ENCODE data around the gene MAGEF1. TPM values are rescaled to one million over a fixed set of nuclear protein-coding genes. Genes with fewer than 3 reads are reported as not detected.

MAGEF1 gene
- total and polyA plus RNA-seq, 2 of the 13 experiments (the other 11 are each of a cell fraction or from before 2014, with no cell fraction given): 26.0 to 62.4 TPM

DNA sequence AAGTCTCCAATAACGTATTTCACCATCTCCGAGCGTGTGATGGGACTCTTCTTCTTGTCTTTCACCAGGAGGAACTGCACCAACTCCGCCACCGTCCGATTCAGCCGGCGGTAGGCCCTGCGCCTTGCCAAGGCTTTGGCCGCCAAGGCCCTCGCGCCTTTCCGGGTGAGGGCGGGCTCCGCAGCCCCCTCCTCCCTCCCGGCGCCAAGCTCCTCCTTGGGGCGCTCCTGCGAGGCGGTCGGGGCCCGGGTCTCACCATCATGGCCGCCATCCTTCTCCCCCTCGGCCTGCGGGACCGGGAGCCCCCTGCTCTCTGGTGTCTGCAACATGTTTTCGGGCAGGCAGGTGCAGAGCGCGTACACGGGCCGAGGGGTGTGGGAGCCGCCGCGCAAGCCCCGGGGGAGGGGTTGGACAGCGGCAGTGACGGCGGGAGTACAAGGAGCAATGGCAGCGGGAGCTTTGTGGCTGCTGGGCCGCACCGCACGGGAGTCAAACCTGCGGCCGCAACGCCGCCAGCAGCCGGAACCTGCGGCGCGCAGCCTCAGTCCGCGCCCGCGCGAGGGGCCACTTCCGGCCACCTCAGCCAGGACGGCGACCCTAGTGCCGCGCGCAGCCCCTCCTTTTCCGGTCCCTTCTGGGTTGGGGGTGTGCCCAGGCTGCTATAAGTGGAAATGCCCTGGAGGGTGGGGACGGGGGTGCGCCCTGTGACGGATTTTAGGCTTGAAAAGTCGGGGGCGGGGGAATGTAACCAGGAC lies at the start of gene MAGEF1 (continued):
- TF ChIP-seq PAWR (CRISPR knock-in tag; IDR thresholded peaks at IDR 0.05; ENCODE audit: borderline replicate concordance) (no peak), GTF2F1 (IDR thresholded peaks at IDR 0.05; ENCODE audit: low read length) (no peak), FOXA3 (CRISPR knock-in tag; IDR thresholded peaks at IDR 0.05) (peak; percentile 16; the same call in 1 of the 2 replicates), ELF1 (CRISPR knock-in tag; IDR thresholded peaks at IDR 0.05) (peak; percentile 51), ZNF230 (CRISPR knock-in tag; IDR thresholded peaks at IDR 0.05) (peak; percentile 76; the same call in 1 of the 2 replicates), SRF (IDR thresholded peaks at IDR 0.05; ENCODE audit: low read depth, low read length) (no peak; the same call in 1 of the 2 replicates), ZNF879 (CRISPR knock-in tag; IDR thresholded peaks at IDR 0.05) (no peak), ZNF124 (CRISPR knock-in tag; IDR thresholded peaks at IDR 0.05) (no peak), ARNTL (CRISPR knock-in tag; IDR thresholded peaks at IDR 0.05) (0 out of 2 replicates have a peak, but pooled peaks have one; percentile 36), ZNF431 (CRISPR knock-in tag; IDR thresholded peaks at IDR 0.05; ENCODE audit: borderline replicate concordance, low read depth) (peak; percentile 91; the same call in 1 of the 2 replicates), ZFP82 (CRISPR knock-in tag; IDR thresholded peaks at IDR 0.05; ENCODE audit: borderline replicate concordance) (no peak), CCDC6 (CRISPR knock-in tag; IDR thresholded peaks at IDR 0.05) (peak; percentile 95), POLR2AphosphoS2 (IDR thresholded peaks at IDR 0.05; ENCODE audit: low read depth, low read length) (no peak), SALL2 (CRISPR knock-in tag; IDR thresholded peaks at IDR 0.05) (peak; percentile 76), BRD4 (CRISPR knock-in tag; IDR thresholded peaks at IDR 0.05) (peak; percentile 84; the same call in 1 of the 2 replicates), CBX2 (IDR thresholded peaks at IDR 0.05; ENCODE audit: low read depth, low read length) (no peak), CBX2 (CRISPR knock-in tag; IDR thresholded peaks at IDR 0.05; ENCODE audit: low read depth) (no peak), RAD21 (CRISPR knock-in tag; IDR thresholded peaks at IDR 0.05) (no peak; the same call in none of the 2 replicates), ZSCAN21 (CRISPR knock-in tag; IDR thresholded peaks at IDR 0.05; ENCODE audit: borderline replicate concordance) (peak; percentile 77; the same call in 1 of the 2 replicates), MAFK (conservative IDR thresholded peaks at IDR 0.05 in 1 of 2, IDR thresholded peaks at IDR 0.05 in 1 of 2; ENCODE audit: low read length in 2 of 2) (no peak), ZNF383 (CRISPR knock-in tag; IDR thresholded peaks at IDR 0.05; ENCODE audit: borderline replicate concordance) (no peak), AGO2 (optimal IDR thresholded peaks at IDR 0.05; ENCODE audit: low read depth, low read length) (peak; percentile 97), ZNF776 (CRISPR knock-in tag; IDR thresholded peaks at IDR 0.05) (peak; percentile 93)
- TF ChIP-seq, protein P1, sequence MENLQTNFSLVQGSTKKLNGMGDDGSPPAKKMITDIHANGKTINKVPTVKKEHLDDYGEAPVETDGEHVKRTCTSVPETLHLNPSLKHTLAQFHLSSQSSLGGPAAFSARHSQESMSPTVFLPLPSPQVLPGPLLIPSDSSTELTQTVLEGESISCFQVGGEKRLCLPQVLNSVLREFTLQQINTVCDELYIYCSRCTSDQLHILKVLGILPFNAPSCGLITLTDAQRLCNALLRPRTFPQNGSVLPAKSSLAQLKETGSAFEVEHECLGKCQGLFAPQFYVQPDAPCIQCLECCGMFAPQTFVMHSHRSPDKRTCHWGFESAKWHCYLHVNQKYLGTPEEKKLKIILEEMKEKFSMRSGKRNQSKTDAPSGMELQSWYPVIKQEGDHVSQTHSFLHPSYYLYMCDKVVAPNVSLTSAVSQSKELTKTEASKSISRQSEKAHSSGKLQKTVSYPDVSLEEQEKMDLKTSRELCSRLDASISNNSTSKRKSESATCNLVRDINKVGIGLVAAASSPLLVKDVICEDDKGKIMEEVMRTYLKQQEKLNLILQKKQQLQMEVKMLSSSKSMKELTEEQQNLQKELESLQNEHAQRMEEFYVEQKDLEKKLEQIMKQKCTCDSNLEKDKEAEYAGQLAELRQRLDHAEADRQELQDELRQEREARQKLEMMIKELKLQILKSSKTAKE (CRISPR knock-in tag; IDR thresholded peaks at IDR 0.05; ENCODE audit: borderline replicate concordance): no peak
- TF ChIP-seq, protein P2, sequence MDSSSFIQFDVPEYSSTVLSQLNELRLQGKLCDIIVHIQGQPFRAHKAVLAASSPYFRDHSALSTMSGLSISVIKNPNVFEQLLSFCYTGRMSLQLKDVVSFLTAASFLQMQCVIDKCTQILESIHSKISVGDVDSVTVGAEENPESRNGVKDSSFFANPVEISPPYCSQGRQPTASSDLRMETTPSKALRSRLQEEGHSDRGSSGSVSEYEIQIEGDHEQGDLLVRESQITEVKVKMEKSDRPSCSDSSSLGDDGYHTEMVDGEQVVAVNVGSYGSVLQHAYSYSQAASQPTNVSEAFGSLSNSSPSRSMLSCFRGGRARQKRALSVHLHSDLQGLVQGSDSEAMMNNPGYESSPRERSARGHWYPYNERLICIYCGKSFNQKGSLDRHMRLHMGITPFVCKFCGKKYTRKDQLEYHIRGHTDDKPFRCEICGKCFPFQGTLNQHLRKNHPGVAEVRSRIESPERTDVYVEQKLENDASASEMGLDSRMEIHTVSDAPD (CRISPR knock-in tag; IDR thresholded peaks at IDR 0.05): no peak
- TF ChIP-seq, protein P3, sequence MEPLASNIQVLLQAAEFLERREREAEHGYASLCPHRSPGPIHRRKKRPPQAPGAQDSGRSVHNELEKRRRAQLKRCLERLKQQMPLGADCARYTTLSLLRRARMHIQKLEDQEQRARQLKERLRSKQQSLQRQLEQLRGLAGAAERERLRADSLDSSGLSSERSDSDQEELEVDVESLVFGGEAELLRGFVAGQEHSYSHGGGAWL (CRISPR knock-in tag; IDR thresholded peaks at IDR 0.05): peak; percentile 72
- TF ChIP-seq, protein P4, sequence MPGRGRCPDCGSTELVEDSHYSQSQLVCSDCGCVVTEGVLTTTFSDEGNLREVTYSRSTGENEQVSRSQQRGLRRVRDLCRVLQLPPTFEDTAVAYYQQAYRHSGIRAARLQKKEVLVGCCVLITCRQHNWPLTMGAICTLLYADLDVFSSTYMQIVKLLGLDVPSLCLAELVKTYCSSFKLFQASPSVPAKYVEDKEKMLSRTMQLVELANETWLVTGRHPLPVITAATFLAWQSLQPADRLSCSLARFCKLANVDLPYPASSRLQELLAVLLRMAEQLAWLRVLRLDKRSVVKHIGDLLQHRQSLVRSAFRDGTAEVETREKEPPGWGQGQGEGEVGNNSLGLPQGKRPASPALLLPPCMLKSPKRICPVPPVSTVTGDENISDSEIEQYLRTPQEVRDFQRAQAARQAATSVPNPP (CRISPR knock-in tag; IDR thresholded peaks at IDR 0.05): 0 out of 2 replicates have a peak, but pooled peaks have one; percentile 55
